ENCODE results near the gene GREM2.

GREM2 gene

GRCh38 chr1:240649733-240650721 is 38.1 kb upstream of the GREM2 start:
- H3K4me3 ChIP-seq (ENCODE audit: low read length), result no peak overlapping the region
- DNase-seq (ENCODE audit: low read depth), result no peak
- TF ChIP-seq, protein P1, sequence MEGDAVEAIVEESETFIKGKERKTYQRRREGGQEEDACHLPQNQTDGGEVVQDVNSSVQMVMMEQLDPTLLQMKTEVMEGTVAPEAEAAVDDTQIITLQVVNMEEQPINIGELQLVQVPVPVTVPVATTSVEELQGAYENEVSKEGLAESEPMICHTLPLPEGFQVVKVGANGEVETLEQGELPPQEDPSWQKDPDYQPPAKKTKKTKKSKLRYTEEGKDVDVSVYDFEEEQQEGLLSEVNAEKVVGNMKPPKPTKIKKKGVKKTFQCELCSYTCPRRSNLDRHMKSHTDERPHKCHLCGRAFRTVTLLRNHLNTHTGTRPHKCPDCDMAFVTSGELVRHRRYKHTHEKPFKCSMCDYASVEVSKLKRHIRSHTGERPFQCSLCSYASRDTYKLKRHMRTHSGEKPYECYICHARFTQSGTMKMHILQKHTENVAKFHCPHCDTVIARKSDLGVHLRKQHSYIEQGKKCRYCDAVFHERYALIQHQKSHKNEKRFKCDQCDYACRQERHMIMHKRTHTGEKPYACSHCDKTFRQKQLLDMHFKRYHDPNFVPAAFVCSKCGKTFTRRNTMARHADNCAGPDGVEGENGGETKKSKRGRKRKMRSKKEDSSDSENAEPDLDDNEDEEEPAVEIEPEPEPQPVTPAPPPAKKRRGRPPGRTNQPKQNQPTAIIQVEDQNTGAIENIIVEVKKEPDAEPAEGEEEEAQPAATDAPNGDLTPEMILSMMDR (IDR thresholded peaks at IDR 0.05; ENCODE audit: insufficient read depth, low read depth, low read length, missing control alignments), result no peak

GRCh38 chr1:240646571-240647240 is 34.8 kb upstream of the GREM2 start:
- no peak overlapping the region for H3K4me3 ChIP-seq (ENCODE audit: low read length)
- DNase-seq (ENCODE audit: low read depth), result no peak
- TF ChIP-seq, protein P1 (IDR thresholded peaks at IDR 0.05; ENCODE audit: insufficient read depth, low read depth, low read length, missing control alignments), result no peak

DNA sequence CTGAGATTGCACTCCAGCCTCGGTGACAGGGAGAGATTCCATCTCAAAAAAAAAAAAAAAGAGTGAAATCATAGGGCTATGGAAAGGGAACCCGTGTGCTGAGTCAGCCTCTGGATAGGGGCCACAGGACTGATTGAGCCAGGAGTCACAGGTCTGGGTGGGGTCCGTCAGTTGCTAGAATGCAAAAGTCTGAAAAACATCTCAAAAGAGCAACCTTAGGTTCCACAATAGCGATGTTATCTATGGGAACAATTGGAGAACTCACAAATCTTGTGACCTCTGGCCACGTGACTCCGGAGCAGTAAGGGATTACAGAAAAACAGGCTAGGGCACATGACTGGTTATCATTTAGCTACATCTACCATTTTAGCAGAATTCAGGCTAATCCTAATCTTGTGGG is 32.8 kb upstream of the GREM2 start:
- DNase-seq (ENCODE audit: low read depth), result no peak
- H3K4me3 ChIP-seq (ENCODE audit: low read length), result no peak overlapping the region
- TF ChIP-seq, protein P1 (IDR thresholded peaks at IDR 0.05; ENCODE audit: insufficient read depth, low read depth, low read length, missing control alignments), result no peak

DNA sequence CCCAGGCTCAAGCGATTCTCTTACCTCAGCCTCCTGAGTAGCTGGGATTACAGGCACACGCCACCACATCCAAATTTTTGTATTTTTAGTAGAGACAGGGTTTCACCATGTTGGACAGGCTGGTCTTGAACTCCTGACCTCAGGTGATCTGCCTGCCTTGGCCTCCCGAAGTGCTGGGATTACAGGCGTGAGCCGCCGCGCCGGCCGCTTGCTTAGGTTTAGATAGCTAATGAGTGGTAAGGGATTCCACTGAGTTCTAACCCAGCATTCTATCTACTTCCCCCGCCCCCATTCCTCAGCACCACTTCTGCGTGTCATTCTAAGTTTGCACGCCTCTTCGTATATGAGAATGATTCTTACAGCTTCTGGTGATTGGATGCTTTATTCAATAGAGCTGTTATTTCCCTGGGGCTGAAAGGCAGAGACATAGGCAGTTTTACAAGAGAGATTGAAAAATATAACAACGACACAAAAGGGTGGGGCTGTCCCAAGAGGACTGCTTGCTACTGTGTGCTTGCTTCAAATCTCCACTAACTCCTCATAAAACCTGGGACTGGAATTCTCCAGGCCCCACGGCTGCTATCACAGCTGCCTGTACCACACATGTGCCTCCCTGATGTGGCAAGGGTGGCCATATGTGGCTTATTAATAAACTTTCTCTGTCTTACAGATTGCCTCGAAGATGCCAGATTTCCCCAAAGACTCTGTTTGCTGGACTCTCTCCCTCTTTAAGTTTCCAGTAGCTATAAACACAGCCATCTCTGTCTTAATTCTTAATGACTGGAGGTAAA is 23.7 kb upstream of the GREM2 start:
- no peak overlapping the region for H3K4me3 ChIP-seq (ENCODE audit: low read length)
- TF ChIP-seq, protein P1 (IDR thresholded peaks at IDR 0.05; ENCODE audit: insufficient read depth, low read depth, low read length, missing control alignments), result no peak
- DNase-seq (ENCODE audit: low read depth), result no peak

GRCh38 chr1:240630409-240630808 is 18.5 kb upstream of the GREM2 start:
- DNase-seq (ENCODE audit: low read depth), result no peak
- TF ChIP-seq, protein P1 (IDR thresholded peaks at IDR 0.05; ENCODE audit: insufficient read depth, low read depth, low read length, missing control alignments), result no peak
- no peak overlapping the region for H3K4me3 ChIP-seq (ENCODE audit: low read length)

DNA sequence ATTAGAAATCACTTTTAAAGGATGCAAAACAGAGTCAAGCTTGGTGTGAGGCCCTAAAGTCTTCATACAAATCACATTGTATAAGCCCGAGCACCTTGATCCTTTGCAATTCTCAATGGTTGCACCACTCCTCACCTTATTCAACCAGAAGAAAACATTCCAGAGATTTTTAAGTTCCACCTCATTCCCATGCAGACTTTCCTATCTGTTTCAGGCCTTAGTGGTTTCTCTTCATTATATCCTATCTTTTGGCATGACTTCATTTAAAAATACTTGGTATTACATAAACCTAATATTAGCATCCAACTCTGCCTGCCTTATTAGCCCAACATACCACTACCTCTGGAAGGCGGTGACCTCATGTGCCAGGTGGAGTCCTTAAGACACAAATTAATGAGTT is 9.3 kb upstream of the GREM2 start:
- TF ChIP-seq, protein P1 (IDR thresholded peaks at IDR 0.05; ENCODE audit: insufficient read depth, low read depth, low read length, missing control alignments), result no peak
- DNase-seq (ENCODE audit: low read depth), result no peak
- no peak overlapping the region for H3K4me3 ChIP-seq (ENCODE audit: low read length)
